ENCODE data around the gene CBX4. TPM values are rescaled to one million over a fixed set of nuclear protein-coding genes. Genes with fewer than 3 reads are reported as not detected.

CBX4 gene
- total RNA-seq, 1 experiment from 2014 or later = 53.5 TPM

GRCh38 chr17:79792341-79792871, 46.8 kb downstream of the CBX4 start:
- H2AFZ ChIP-seq (ENCODE audit: low read length) = no peak overlapping the region
- intact Hi-C loops (cut with micrococcal nuclease) = loop anchor here (5.0 kb wide), 1 partner anchor 125 kb away; no protein-coding TSS in a partner anchor
- CTCF ChIA-PET = interaction anchor here (0.5 kb wide), 1 partner anchor 51 kb away, joined by 4 read pairs; no protein-coding TSS in a partner anchor
- POLR2A ChIA-PET (ENCODE audit: unreplicated experiment) = no interaction called here
- TF ChIP-seq EZH2phosphoT487 (IDR thresholded peaks at IDR 0.05; ENCODE audit: borderline replicate concordance, low read length) (no peak), EZH2 (IDR thresholded peaks at IDR 0.05; ENCODE audit: low read length, unreplicated experiment) (no peak), CTCF (conservative IDR thresholded peaks at IDR 0.05; ENCODE audit: low read depth, low read length) (no peak)
- H3K27me3 ChIP-seq (ENCODE audit: low read length) = peaks cover 9% of the 10 kb centered on the region; the same call in 1 of the 2 replicates
- BruUV-seq (replicated peaks) = no TSS peak
- ATAC-seq = no peak
- peaks cover 3% of the 10 kb centered on the region; the same call in 1 of the 2 replicates for H4K20me1 ChIP-seq (ENCODE audit: low read length)
- H3K27ac ChIP-seq (ENCODE audit: low read length) = no peak overlapping the region
- H3K4me1 ChIP-seq (ENCODE audit: insufficient read depth, low read length) = peaks cover 14% of the 10 kb centered on the region
- no peak for DNase-seq
- no peaks in the 10 kb centered on the region for H3K9me3 ChIP-seq (ENCODE audit: low read length)
- H3K9ac ChIP-seq (ENCODE audit: low read length) = no peak overlapping the region
- no peak overlapping the region for H3K4me2 ChIP-seq (ENCODE audit: low read length)
- H3K79me2 ChIP-seq (ENCODE audit: low read length) = peaks cover 22% of the 10 kb centered on the region
- H3K4me3 ChIP-seq (ENCODE audit: low read length) = no peak overlapping the region
- peaks cover 3% of the 10 kb centered on the region for H3F3A ChIP-seq (ENCODE audit: low read length, unreplicated experiment)
- 0 out of 2 replicates have a peak, but pooled peaks cover 6% of the 10 kb centered on the region for H3K36me3 ChIP-seq (ENCODE audit: low read depth, low read length)
- no peaks in the 10 kb centered on the region for H3K9me2 ChIP-seq (replicated peaks; ENCODE audit: low read length)

GRCh38 chr17:79791735-79792161, 47.5 kb downstream of the CBX4 start:
- intact Hi-C loops (cut with micrococcal nuclease) = loop anchor here (5.0 kb wide), 1 partner anchor 126 kb away; no protein-coding TSS in a partner anchor
- Histone ChIP-seq H3K27ac (ENCODE audit: low read length) (no peak overlapping the region), H3K4me1 (ENCODE audit: insufficient read depth, low read length) (peaks cover 14% of the 10 kb centered on the region), H3K36me3 (ENCODE audit: low read depth, low read length) (0 out of 2 replicates have a peak, but pooled peaks cover 6% of the 10 kb centered on the region), H3K9me3 (ENCODE audit: low read length) (no peaks in the 10 kb centered on the region), H3K27me3 (ENCODE audit: low read length) (peaks cover 9% of the 10 kb centered on the region; the same call in 1 of the 2 replicates), H3K4me2 (ENCODE audit: low read length) (no peak overlapping the region), H3K79me2 (ENCODE audit: low read length) (peaks cover 22% of the 10 kb centered on the region), H2AFZ (ENCODE audit: low read length) (no peak overlapping the region), H3F3A (ENCODE audit: low read length, unreplicated experiment) (peaks cover 3% of the 10 kb centered on the region), H4K20me1 (ENCODE audit: low read length) (peaks cover 3% of the 10 kb centered on the region; the same call in 1 of the 2 replicates), H3K9ac (ENCODE audit: low read length) (no peak overlapping the region), H3K9me2 (replicated peaks; ENCODE audit: low read length) (no peaks in the 10 kb centered on the region), H3K4me3 (ENCODE audit: low read length) (no peak overlapping the region)
- BruUV-seq (replicated peaks) = no TSS peak
- ChIA-PET POLR2A (ENCODE audit: unreplicated experiment) (no interaction called here), CTCF (no interaction called here)
- ATAC-seq (no peak), DNase-seq (no peak)
- TF ChIP-seq CTCF (conservative IDR thresholded peaks at IDR 0.05; ENCODE audit: low read depth, low read length) = no peak
- TF ChIP-seq EZH2 (IDR thresholded peaks at IDR 0.05; ENCODE audit: low read length, unreplicated experiment) = no peak
- no peak for TF ChIP-seq EZH2phosphoT487 (IDR thresholded peaks at IDR 0.05; ENCODE audit: borderline replicate concordance, low read length)

All from PC-3 (cell line).